Gastrocnemius medialis (tissue), 4 donors: Measurements from ENCODE around the gene PIWIL1. TPM values are rescaled to one million over a fixed set of nuclear protein-coding genes. Genes with fewer than 3 reads are reported as not detected.

Experiments used
- ATAC-seq, 2 donors: fragments of 150-250 bp; one replicate each; pipeline ENCODE4 v1.9.1; 2016
- DNase-seq, 2 donors: peaks; one replicate each; pipeline ENCODE4 v3.0.0-alpha.2; 2019
- H3K27ac ChIP-seq, 4 donors: fragments of 200-600 bp; sonication (generic); 1 replicate in 1 of 4; 2 replicates in 3 of 4; pipeline ENCODE4 v1.5.1; 2016 to 2018; ENCODE audit warnings: mild to moderate bottlenecking in 2 of 4, moderate library complexity in 1 of 4
- H3K27me3 ChIP-seq, 3 donors: fragments of 200-600 bp; sonication (generic) in 2 of 3; 1 replicate in 1 of 3; 2 replicates in 2 of 3; pipeline versions ENCODE4 v1.5.1 to v1.6.0; 2016 to 2019; ENCODE audit warnings: mild to moderate bottlenecking in 1 of 3, moderate library complexity in 1 of 3
- H3K36me3 ChIP-seq, 2 donors: fragments of 200-600 bp; sonication (generic) in 1 of 2; one replicate each; pipeline ENCODE4 v1.5.1; 2017 to 2018
- H3K4me1 ChIP-seq, 2 donors: fragments of 200-600 bp; sonication (generic) in 1 of 2; one replicate each; pipeline ENCODE4 v1.5.1; 2016 to 2017; ENCODE audit warnings: mild to moderate bottlenecking in 2 of 2
- H3K4me3 ChIP-seq, 4 donors: fragments of 200-600 bp; sonication (generic) in 3 of 4; 1 replicate in 1 of 4; 2 replicates in 3 of 4; pipeline ENCODE4 v1.5.1; 2016 to 2019; ENCODE audit warnings: mild to moderate bottlenecking in 2 of 4
- H3K9me3 ChIP-seq, 3 donors: fragments of 200-600 bp; sonication (generic) in 2 of 3; 1 replicate in 1 of 3; 2 replicates in 2 of 3; pipeline ENCODE4 v1.5.1; 2016 to 2019
- POLR2A ChIP-seq, 2 donors: fragments of 450-650 bp; IDR thresholded peaks; one replicate each; pipeline ENCODE4 v1.6.1; 2017; ENCODE audit warnings: antibody characterized with exemption in 2 of 2, mild to moderate bottlenecking in 2 of 2, moderate library complexity in 2 of 2
- in situ Hi-C, 4 donors: fragments of 200-750 bp; cut with MboI; loops; one replicate each; pipeline versions ENCODE4 v1.15.0 to v1.8.0; 2017; ENCODE audit warnings: low sequenced_read_pairs in 4 of 4
- intact Hi-C: fragments of 100-400 bp; cut with DNase I; formaldehyde crosslinking; loops from one replicate; pipeline ENCODE4 v1.15.1; 2023; ENCODE audit warnings: low total_unique reads
- total RNA-seq, 4 donors: library from RNA; depleted of rRNA; stranded (reverse); fragments of >200 nt; gene quantifications; one replicate each; pipeline versions ENCODE4 v1.1.0 to v1.2.3, GENCODE V29; 2016
- TF ChIP-seq, protein P1 (sequence below), 5 experiments: fragments of 450-650 bp in 3 of 5; fragments of 200-600 bp in 2 of 5; sonication (generic) in 2 of 5; IDR thresholded peaks in 4 of 5; conservative IDR thresholded peaks in 1 of 5; 1 replicate in 4 of 5; 2 replicates in 1 of 5; pipeline ENCODE4 v1.5.1; 2016 to 2019; ENCODE audit warnings: antibody characterized with exemption in 5 of 5, mild to moderate bottlenecking in 3 of 5, moderate library complexity in 3 of 5

The PIWIL1 gene
- total RNA-seq, 4 donors from 2014 or later = not detected

DNA sequence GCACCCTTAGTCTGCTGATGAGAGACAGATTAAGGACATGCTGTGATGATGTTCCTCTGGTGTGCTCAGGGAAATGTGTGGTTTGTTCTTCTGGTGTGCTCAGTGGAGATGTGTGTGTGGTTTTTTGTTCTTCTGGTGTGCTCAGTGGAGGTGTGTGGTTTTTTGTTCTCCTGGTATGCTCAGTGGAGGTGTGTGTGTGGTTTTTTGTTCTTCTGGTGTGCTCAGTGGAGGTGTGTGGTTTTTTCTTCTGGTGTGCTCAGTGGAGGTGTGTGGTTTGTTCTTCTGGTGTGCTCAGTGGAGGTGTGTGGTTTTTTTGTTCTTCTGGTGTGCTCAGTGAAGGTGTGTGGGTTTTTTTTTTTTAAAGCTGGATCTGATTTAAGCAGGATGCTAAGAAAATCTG, 15.4 kb downstream of the PIWIL1 start:
- intact Hi-C loops = no loop called here
- TF ChIP-seq POLR2A (IDR thresholded peaks at IDR 0.05) = no peak
- TF ChIP-seq, protein P1, sequence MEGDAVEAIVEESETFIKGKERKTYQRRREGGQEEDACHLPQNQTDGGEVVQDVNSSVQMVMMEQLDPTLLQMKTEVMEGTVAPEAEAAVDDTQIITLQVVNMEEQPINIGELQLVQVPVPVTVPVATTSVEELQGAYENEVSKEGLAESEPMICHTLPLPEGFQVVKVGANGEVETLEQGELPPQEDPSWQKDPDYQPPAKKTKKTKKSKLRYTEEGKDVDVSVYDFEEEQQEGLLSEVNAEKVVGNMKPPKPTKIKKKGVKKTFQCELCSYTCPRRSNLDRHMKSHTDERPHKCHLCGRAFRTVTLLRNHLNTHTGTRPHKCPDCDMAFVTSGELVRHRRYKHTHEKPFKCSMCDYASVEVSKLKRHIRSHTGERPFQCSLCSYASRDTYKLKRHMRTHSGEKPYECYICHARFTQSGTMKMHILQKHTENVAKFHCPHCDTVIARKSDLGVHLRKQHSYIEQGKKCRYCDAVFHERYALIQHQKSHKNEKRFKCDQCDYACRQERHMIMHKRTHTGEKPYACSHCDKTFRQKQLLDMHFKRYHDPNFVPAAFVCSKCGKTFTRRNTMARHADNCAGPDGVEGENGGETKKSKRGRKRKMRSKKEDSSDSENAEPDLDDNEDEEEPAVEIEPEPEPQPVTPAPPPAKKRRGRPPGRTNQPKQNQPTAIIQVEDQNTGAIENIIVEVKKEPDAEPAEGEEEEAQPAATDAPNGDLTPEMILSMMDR (IDR thresholded peaks at IDR 0.05 in 4 of 5, conservative IDR thresholded peaks at IDR 0.05 in 1 of 5) = no peak
- Histone ChIP-seq H3K4me1 (no peaks in the 10 kb centered on the region), H3K9me3 (no peaks in the 10 kb centered on the region), H3K27ac (no peak overlapping the region), H3K4me3 (no peak overlapping the region), H3K27me3 (peaks cover 0 to 29% (median 17%) of the 10 kb centered on the region in 3 donors), H3K36me3 (no peaks in the 10 kb centered on the region)
- ATAC-seq (no peak), DNase-seq (no peak)
- in situ Hi-C loops = no loop called here

DNA sequence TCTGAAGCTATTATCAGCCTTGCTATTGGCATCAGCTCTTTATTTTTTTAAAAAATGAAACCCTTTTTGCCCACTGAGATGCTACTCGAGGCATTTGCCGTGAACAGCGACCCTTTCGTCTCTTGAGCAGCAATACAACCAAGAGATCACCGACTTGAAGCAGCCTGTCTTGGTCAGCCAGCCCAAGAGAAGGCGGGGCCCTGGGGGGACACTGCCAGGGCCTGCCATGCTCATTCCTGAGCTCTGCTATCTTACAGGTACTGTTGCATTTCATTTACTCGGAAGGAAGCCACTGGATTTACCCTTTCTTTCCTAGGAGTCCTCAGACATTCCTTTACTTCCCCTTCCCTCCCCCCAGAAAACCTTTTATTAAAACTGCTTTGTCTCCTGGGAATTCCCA, 16.7 kb downstream of the PIWIL1 start:
- Histone ChIP-seq H3K27ac (no peak overlapping the region), H3K9me3 (no peaks in the 10 kb centered on the region), H3K36me3 (no peaks in the 10 kb centered on the region), H3K27me3 (peaks cover 0 to 35% (median 23%) of the 10 kb centered on the region in 3 donors), H3K4me1 (no peaks in the 10 kb centered on the region), H3K4me3 (no peak overlapping the region)
- DNase-seq (no peak), ATAC-seq (no peak)
- intact Hi-C loops (no loop called here), in situ Hi-C loops (no loop called here)
- TF ChIP-seq, protein P1 (IDR thresholded peaks at IDR 0.05 in 4 of 5, conservative IDR thresholded peaks at IDR 0.05 in 1 of 5) = no peak
- no peak for TF ChIP-seq POLR2A (IDR thresholded peaks at IDR 0.05)

DNA sequence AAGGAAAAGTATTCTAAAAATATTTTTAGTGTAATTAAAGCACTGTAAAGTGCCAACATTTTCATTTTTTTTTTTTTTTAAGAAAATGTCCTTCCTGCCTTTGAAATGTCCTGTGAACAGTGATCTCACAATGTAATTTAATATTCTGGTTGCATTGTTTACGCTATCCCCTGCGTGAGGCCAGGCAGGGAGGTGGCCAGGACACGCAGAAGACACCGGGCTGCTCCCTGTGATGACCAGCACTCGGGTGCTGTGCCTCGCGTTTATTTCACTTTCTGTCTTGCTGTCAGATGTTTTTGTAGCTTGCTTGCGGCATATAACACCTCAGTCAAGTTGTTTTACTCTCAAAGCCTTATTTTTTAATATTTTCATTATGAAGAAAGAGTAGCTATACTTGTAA, 18.5 kb downstream of the PIWIL1 start:
- ATAC-seq (no peak), DNase-seq (no peak)
- no peak for TF ChIP-seq POLR2A (IDR thresholded peaks at IDR 0.05)
- TF ChIP-seq, protein P1 (IDR thresholded peaks at IDR 0.05 in 4 of 5, conservative IDR thresholded peaks at IDR 0.05 in 1 of 5) = no peak
- H3K36me3 ChIP-seq = no peaks in the 10 kb centered on the region
- H3K4me3 ChIP-seq = no peak overlapping the region
- no peaks in the 10 kb centered on the region for H3K9me3 ChIP-seq
- no peak overlapping the region for H3K27ac ChIP-seq
- intact Hi-C loops = no loop called here
- H3K27me3 ChIP-seq = peaks cover 5 to 30% (median 23%) of the 10 kb centered on the region in 3 donors
- H3K4me1 ChIP-seq = no peaks in the 10 kb centered on the region
- in situ Hi-C loops = no loop called here

DNA sequence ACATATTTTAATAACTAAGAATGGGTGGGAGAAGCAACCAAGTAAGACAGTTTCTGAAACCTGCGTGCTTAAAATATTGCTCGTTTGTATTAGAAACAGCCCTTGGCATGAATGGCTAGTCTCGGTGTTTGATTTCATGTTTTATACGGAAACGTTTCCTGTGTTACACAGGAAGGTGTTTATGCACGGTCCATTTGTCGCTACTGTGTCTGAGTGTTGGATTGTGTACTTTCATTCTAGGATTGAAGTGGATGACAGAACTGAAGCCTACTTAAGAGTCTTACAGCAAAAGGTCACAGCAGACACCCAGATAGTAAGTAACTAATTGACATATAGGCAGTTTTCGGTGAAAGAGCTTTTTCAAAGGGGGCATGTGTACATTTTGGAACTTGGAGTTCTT, 19.6 kb downstream of the PIWIL1 start:
- Histone ChIP-seq H3K4me1 (no peaks in the 10 kb centered on the region), H3K9me3 (no peaks in the 10 kb centered on the region), H3K27ac (no peak overlapping the region), H3K36me3 (no peaks in the 10 kb centered on the region), H3K4me3 (no peak overlapping the region), H3K27me3 (peaks cover 5 to 29% (median 23%) of the 10 kb centered on the region in 3 donors)
- in situ Hi-C loops = no loop called here
- TF ChIP-seq, protein P1 (IDR thresholded peaks at IDR 0.05 in 4 of 5, conservative IDR thresholded peaks at IDR 0.05 in 1 of 5) = no peak
- TF ChIP-seq POLR2A (IDR thresholded peaks at IDR 0.05) = no peak
- no peak for DNase-seq
- ATAC-seq = no peak
- intact Hi-C loops = no loop called here

DNA sequence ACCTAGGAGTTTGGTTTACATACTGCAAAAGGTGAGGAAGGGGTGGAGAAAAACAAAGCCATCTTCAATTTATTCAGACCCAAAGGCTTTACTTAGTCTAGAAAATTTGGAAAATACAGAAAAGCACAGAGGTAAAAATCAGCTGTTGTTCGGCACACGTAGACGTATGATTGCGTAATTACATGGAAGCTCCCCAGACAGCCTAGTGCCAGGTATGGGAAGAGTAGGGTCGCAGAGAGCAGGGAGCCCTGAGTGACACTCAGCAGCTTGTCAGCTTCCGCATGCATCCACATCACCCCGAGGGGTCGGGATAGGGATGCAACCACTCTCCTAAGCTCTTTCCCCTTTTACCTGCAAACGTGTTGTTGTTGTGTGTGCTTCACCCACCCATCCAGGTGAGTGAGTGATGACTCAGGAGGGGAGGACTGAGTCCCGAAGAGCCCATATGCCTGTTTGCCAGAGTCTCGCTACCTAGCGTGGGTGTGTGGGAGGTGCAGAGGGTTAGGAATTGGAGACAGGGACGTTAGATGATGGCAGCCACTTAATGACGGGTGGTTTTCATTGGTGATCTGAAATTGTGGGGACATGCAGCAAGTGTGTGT, 20.1 kb downstream of the PIWIL1 start:
- intact Hi-C loops = no loop called here
- Histone ChIP-seq H3K4me1 (no peaks in the 10 kb centered on the region), H3K4me3 (no peak overlapping the region), H3K27me3 (peaks cover 5 to 25% (median 23%) of the 10 kb centered on the region in 3 donors), H3K36me3 (no peaks in the 10 kb centered on the region), H3K9me3 (no peaks in the 10 kb centered on the region), H3K27ac (no peak overlapping the region)
- TF ChIP-seq, protein P1 (IDR thresholded peaks at IDR 0.05 in 4 of 5, conservative IDR thresholded peaks at IDR 0.05 in 1 of 5) = no peak
- TF ChIP-seq POLR2A (IDR thresholded peaks at IDR 0.05) = no peak
- DNase-seq = no peak
- in situ Hi-C loops = no loop called here
- no peak for ATAC-seq
